Smooth muscle cell (in vitro differentiated cells): ENCODE measurements around the gene HCN3. TPM values are rescaled to one million over a fixed set of nuclear protein-coding genes. Genes with fewer than 3 reads are reported as not detected.

Experiments
- DNase-seq: peaks from one replicate; lab custom pipeline; 2025; ENCODE audit not compliant: unreplicated experiment; lab: John Stamatoyannopoulos, UW
- H2AFZ ChIP-seq: fragments of 200-600 bp; sonication (generic); 2 replicates; pipeline ENCODE4 v1.6.0; 2016; ENCODE audit warnings: antibody characterized with exemption, low read depth, mild to moderate bottlenecking
- H3F3A ChIP-seq: fragments of 200-600 bp; sonication (generic); 2 replicates; pipeline ENCODE4 v1.6.0; 2017; ENCODE audit warnings: antibody characterized with exemption, low read depth
- H3K27ac ChIP-seq: fragments of 200-600 bp; sonication (generic); 2 replicates; pipeline ENCODE4 v1.5.1; 2016; ENCODE audit warnings: low read depth, mild to moderate bottlenecking
- H3K27me3 ChIP-seq: fragments of 200-600 bp; sonication (generic); 2 replicates; pipeline ENCODE4 v1.6.1; 2016; ENCODE audit warnings: low read depth, mild to moderate bottlenecking
- H3K36me3 ChIP-seq: fragments of 200-600 bp; sonication (generic); 2 replicates; pipeline ENCODE4 v1.5.1; 2016; ENCODE audit warnings: low read depth
- H3K4me1 ChIP-seq: fragments of 200-600 bp; sonication (generic); 2 replicates; pipeline ENCODE4 v1.5.1; 2016; ENCODE audit warnings: low read depth
- H3K4me2 ChIP-seq: fragments of 200-600 bp; sonication (generic); 2 replicates; pipeline ENCODE4 v1.6.0; 2016; ENCODE audit warnings: mild to moderate bottlenecking
- H3K4me3 ChIP-seq: fragments of 200-600 bp; sonication (generic); 2 replicates; pipeline ENCODE4 v1.5.1; 2016; ENCODE audit warnings: mild to moderate bottlenecking
- H3K79me2 ChIP-seq: fragments of 200-600 bp; sonication (generic); 2 replicates; pipeline ENCODE4 v1.6.0; 2016; ENCODE audit warnings: low read depth, mild to moderate bottlenecking
- H3K9ac ChIP-seq: fragments of 200-600 bp; sonication (generic); 2 replicates; pipeline ENCODE4 v1.6.0; 2016; ENCODE audit warnings: low read depth
- H3K9me3 ChIP-seq: fragments of 200-600 bp; sonication (generic); replicated peaks from 2 replicates; pipeline ENCODE4 v1.5.1; 2016; ENCODE audit warnings: low read depth
- H4K20me1 ChIP-seq: fragments of 200-600 bp; sonication (generic); 2 replicates; pipeline ENCODE4 v1.6.0; 2016; ENCODE audit warnings: low read depth
- WGBS: methylation state at CpG from one replicate; pipeline ENCODE4 v1.1.7; 2016; ENCODE audit warnings: low lambda C conversion rate; 5-methylcytosine and 5-hydroxymethylcytosine counted together
- polyA plus RNA-seq: library from polyadenylated mRNA; unstranded; fragments of >200 nt; fragmentation: Nextera tagmentation; extraction: Ambion mirVana; gene quantifications from 2 replicates; pipeline ENCODE4 v1.2.1, GENCODE V29; 2016
- total RNA-seq: library from RNA; depleted of rRNA; stranded (reverse); fragments of >200 nt; gene quantifications from 2 replicates; pipeline ENCODE4 v1.2.3, GENCODE V29; 2014
- TF ChIP-seq, protein P1 (sequence below): fragments of 200-600 bp; sonication (generic); IDR thresholded peaks from 2 replicates; pipeline ENCODE4 v1.5.1; 2017; ENCODE audit warnings: borderline replicate concordance, mild to moderate bottlenecking, antibody characterized with exemption; ENCODE audit not compliant: insufficient read depth, poor library complexity, severe bottlenecking

The HCN3 gene
- total and polyA plus RNA-seq, 2 experiments from 2014 or later = 0.49 to 1.2 TPM

DNA sequence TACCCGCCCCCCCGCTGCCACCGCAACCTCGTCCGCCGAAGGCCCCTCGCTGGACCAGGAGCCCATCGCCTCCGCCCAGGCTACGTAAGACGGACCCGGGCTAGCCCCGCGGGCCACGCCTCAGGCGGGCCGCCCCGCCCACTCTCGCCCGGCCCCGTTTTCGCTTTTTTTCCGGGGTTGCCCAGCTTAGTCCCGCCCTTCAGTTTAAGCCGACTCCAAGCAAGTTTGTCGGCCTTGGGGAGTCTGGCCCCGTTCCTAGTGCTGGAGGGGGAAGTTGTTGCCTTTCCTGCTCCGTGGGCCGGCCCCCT lies 46.4 kb downstream of the HCN3 start:
- H3K79me2 ChIP-seq = no peaks in the 10 kb centered on the region
- H3K4me3 ChIP-seq = peak overlapping the region; percentile 75
- no peaks in the 10 kb centered on the region for H3K27me3 ChIP-seq
- H3F3A ChIP-seq = peaks cover 2% of the 10 kb centered on the region
- H3K9ac ChIP-seq = peak overlapping the region; percentile 65
- peak; percentile 90 for DNase-seq
- TF ChIP-seq, protein P1, sequence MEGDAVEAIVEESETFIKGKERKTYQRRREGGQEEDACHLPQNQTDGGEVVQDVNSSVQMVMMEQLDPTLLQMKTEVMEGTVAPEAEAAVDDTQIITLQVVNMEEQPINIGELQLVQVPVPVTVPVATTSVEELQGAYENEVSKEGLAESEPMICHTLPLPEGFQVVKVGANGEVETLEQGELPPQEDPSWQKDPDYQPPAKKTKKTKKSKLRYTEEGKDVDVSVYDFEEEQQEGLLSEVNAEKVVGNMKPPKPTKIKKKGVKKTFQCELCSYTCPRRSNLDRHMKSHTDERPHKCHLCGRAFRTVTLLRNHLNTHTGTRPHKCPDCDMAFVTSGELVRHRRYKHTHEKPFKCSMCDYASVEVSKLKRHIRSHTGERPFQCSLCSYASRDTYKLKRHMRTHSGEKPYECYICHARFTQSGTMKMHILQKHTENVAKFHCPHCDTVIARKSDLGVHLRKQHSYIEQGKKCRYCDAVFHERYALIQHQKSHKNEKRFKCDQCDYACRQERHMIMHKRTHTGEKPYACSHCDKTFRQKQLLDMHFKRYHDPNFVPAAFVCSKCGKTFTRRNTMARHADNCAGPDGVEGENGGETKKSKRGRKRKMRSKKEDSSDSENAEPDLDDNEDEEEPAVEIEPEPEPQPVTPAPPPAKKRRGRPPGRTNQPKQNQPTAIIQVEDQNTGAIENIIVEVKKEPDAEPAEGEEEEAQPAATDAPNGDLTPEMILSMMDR = no peak
- H3K4me1 ChIP-seq = peaks cover 18% of the 10 kb centered on the region
- H2AFZ ChIP-seq = no peak overlapping the region
- no peaks in the 10 kb centered on the region for H3K36me3 ChIP-seq
- peak overlapping the region; percentile 88 for H3K4me2 ChIP-seq
- peak overlapping the region; percentile 66 for H3K27ac ChIP-seq
- WGBS = under 1% methylated on average over 19 of the region's 29 CpGs
- peaks cover 18% of the 10 kb centered on the region for H4K20me1 ChIP-seq
- no peaks in the 10 kb centered on the region for H3K9me3 ChIP-seq

DNA sequence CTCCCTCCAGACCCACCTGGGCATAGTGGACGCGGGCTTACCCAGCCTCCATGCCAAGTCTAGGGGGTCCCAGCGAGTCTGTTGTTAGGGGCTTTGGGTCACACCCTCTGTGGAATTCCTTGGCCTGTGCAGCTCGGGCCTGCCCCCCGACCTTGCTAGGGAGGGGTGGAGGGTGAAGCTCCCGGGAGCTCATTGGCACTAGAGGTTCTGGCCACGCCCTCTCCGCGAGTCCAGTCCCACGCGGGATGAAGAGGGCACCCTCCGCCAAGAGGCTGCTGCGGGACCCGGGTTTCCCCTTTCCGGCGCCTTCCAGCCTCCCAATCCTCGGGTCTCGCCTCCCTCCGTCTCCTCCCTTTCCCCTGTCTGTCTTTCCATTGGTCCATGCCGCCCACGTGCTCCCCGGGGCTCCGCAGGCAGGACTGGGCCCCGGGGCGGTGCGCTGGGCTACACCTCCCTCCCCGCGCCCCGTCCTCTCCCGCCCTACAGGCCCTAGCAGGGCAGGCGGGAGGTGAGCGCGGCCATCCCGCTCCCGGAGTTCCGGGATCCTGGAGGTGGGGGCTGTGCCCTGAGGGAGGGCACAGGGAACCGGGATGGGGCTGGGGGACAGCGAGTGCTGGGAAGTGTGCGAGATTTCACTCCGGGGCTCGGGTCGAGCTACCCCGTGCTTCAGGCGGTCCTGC lies 46.9 kb downstream of the HCN3 start:
- H3K36me3 ChIP-seq = no peaks in the 10 kb centered on the region
- peak overlapping the region; percentile 66 for H3K27ac ChIP-seq
- no peaks in the 10 kb centered on the region for H3K79me2 ChIP-seq
- H3K4me2 ChIP-seq = peak overlapping the region; percentile 88
- H3F3A ChIP-seq = peaks cover 2% of the 10 kb centered on the region
- H3K4me3 ChIP-seq = peak overlapping the region; percentile 75
- no peaks in the 10 kb centered on the region for H3K27me3 ChIP-seq
- peaks cover 18% of the 10 kb centered on the region for H4K20me1 ChIP-seq
- TF ChIP-seq, protein P1 = no peak
- H3K9ac ChIP-seq = peak overlapping the region; percentile 67
- WGBS = 2% methylated on average over 40 of the region's 44 CpGs
- peaks cover 18% of the 10 kb centered on the region for H3K4me1 ChIP-seq
- no peaks in the 10 kb centered on the region for H3K9me3 ChIP-seq
- peak; percentile 90 for DNase-seq
- H2AFZ ChIP-seq = no peak overlapping the region

DNA sequence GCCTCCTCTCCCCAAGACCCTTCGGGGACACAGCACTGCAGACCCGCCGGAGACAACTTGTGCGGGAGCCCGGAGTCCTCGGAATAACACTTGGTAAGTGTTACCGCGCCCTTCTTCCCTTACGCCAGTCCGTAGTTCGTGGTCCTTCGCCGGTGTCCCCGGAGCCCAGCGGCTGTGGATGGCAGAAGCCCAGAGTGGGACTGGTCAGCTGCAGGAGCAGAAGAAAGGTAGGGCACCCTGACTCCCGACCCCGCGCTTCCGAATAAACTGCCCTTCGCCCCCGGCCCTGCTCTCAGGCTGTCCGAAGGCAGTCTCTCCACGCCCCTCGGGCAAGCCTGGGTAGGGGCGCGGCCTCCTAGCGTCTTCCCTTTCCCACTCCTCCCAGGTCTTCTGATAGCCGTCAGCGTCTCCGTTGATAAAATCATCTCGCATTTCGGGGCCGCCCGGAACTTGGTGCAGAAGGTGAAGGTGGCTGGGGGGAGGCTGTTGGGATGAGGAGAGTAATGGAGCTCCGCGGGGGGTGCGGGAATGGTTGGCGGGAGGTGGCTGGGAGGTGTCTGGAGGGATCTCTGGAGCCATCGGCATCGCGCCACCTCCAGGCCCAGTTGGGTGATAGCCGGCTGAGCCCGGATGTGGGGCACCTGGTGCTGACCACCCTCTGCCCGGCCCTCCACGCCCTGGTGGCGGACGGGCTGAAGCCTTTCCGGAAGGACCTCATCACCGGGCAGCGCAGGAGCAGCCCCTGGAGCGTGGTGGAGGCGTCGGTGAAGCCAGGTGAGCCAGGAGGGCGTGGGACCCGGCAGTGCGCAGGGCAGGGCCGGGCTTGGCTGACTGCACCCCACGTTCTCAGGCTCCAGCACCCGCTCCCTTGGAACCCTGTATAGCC lies 47.7 kb downstream of the HCN3 start:
- H3K27ac ChIP-seq = peak overlapping the region; percentile 30
- TF ChIP-seq, protein P1 = peak; percentile 33
- H3K4me3 ChIP-seq = peak overlapping the region; percentile 75
- H3K36me3 ChIP-seq = no peaks in the 10 kb centered on the region
- H3F3A ChIP-seq = peaks cover 2% of the 10 kb centered on the region
- no peaks in the 10 kb centered on the region for H3K9me3 ChIP-seq
- no peak overlapping the region for H2AFZ ChIP-seq
- 5% methylated on average over 57 of the region's 59 CpGs for WGBS
- H3K4me1 ChIP-seq = peaks cover 18% of the 10 kb centered on the region
- H3K79me2 ChIP-seq = no peaks in the 10 kb centered on the region
- H4K20me1 ChIP-seq = peaks cover 18% of the 10 kb centered on the region
- H3K9ac ChIP-seq = peak overlapping the region; percentile 67
- DNase-seq = peak; percentile 52
- H3K27me3 ChIP-seq = no peaks in the 10 kb centered on the region
- H3K4me2 ChIP-seq = peak overlapping the region; percentile 88

DNA sequence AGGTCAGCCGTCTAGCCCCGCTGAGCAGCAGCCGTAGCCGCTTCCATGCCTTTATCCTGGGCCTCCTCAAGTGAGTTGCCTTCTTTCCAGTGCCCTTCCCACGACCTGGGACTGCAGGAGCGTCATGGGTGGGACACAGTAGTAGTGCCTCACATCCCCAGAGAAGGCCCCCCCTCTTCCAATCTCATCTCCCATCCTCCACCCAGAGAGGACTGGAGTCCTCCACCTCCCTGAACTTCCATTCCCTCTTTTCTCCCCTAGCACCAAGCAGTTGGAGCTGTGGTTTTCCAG lies 48.3 kb downstream of the HCN3 start:
- Histone ChIP-seq H3K4me3 (peak overlapping the region; percentile 75), H3K9me3 (no peaks in the 10 kb centered on the region), H3K4me2 (peak overlapping the region; percentile 88), H3K79me2 (no peaks in the 10 kb centered on the region), H3K36me3 (no peaks in the 10 kb centered on the region), H4K20me1 (peaks cover 18% of the 10 kb centered on the region), H2AFZ (no peak overlapping the region), H3F3A (peaks cover 2% of the 10 kb centered on the region), H3K4me1 (peaks cover 18% of the 10 kb centered on the region), H3K27me3 (no peaks in the 10 kb centered on the region), H3K27ac (no peak overlapping the region), H3K9ac (peak overlapping the region; percentile 67)
- no peak for DNase-seq
- WGBS = 73% methylated on average over 2 of the region's 6 CpGs
- TF ChIP-seq, protein P1 = no peak
